HG03175 (cell line): Measurements from ENCODE around the gene TOX2.

Source experiments
- ATAC-seq: cut with Tn5 transposase; IDR thresholded peaks from one replicate; pipeline ENCODE4 v1.9.1; 2021; ENCODE audit warnings: mild to moderate bottlenecking, moderate library complexity; ENCODE audit not compliant: unreplicated experiment

The TOX2 gene

DNA sequence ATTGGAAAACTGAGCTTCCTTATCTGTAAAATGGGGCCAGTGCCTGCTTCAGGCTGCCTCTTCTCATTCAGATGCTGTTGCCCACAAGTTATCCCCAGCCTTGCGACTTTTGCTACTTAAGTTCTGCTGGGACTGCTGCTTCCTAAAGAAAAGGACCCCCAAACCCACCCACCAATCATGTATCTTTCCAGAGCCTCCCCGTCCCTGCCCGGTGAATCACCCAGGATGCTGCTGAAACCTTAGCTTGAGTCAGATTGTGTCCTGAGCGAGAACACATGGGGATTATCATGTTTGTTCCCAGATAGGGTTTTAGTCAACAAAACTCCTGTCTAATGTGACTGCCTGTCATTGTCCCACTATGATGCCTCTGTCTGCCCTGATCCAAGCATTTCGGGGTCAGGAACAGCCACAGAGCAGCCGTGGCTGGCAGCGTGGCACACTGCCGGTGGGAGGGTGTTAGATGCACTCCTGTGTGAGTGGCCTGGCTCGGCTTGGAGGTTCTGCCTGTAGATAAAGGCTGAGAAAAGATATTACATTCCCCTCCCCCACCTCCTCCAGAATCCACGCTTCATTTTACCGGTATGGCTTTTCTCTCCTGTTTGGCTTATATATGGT, 79.9 kb downstream of the TOX2 start:
- no peak for ATAC-seq

DNA sequence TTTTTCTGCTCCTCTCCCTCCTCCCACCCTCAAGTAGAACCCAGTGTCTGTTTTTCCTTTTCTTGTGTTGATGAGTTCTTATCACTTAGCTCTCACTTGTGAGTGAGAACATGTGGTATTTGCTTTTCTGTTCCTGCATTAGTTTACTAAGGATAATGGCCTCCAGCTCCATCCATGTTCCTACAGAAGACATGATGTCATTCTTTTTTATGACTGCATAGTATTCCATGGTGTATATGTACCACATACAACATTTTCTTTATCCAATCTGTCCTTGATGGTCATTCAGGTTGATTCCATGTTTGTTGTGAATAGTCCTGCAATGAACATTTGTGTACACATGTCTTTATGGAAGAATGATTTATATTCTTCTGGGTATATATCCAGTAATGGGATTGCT, 81.0 kb downstream of the TOX2 start:
- ATAC-seq, result no peak

GRCh38 chr20:43996240-43996930, 81.7 kb downstream of the TOX2 start:
- ATAC-seq, result no peak

GRCh38 chr20:43999848-44000247, 85.2 kb downstream of the TOX2 start:
- no peak for ATAC-seq

GRCh38 chr20:44001667-44002596, 87.3 kb downstream of the TOX2 start:
- no peak for ATAC-seq

GRCh38 chr20:44002861-44003260, 88.2 kb downstream of the TOX2 start:
- ATAC-seq, result no peak

GRCh38 chr20:44003609-44004008, 89.0 kb downstream of the TOX2 start:
- ATAC-seq, result no peak

- ATAC-seq, result no peak
Observed at GRCh38 chr20:44004306-44004915, 89.8 kb downstream of the TOX2 start.

DNA sequence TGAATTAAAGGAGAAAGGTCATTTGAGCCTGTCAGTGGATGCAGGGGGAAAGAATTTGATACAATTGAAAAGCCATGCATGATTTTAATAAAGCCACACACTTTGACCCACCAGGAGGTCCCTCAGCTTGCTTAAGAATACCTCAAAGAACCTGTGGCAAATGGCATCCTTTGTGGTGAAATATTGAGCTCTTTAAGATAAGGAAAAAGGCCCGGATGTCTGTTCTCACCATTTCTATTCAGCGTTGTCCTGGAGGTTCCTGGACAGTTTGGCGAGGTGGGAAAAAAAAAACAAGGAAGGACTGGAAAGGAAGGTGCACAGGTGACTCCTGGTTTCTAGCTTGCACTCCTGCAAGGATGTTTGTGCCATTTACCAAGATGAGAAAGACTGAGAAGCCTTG, 91.0 kb downstream of the TOX2 start:
- ATAC-seq, result no peak

DNA sequence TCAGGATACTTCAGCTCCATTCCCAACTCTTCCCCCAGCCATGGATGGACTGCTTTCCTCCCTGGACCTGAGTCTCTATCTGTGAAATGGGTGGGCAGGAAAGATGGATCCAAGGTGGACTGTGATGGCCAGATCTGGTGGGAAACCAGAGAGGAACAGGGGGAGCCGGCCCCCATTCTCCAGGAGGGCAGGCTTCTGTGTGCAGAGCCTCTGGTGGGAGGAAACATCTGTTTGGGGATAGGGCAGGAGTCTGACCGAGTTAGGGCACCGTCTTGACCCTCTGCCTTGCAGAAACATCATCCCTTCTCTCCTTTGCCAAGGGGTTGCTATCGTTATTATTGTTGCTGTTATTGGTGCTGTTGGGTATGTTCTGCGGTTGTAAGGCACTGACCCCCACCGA, 91.5 kb downstream of the TOX2 start:
- no peak for ATAC-seq

- ATAC-seq, result no peak
Observed at GRCh38 chr20:44006578-44006977, 91.9 kb downstream of the TOX2 start.

GRCh38 chr20:44008806-44009678, 94.4 kb downstream of the TOX2 start:
- ATAC-seq, result no peak

DNA sequence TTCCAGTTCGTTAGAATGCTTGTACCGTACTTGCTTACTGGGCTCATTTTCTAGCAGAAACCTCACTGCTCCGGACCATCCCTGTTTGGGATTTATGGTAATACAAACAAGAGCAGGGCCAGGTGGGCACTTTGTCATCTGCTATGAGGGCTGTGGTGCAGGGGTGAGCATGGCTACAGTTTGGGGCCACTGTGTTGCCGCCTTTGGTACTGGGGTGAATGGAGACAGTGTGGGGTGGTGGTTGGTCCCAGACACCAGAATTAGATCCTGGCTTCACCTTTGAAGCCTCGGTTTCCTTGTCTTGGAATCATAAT, 95.0 kb downstream of the TOX2 start:
- no peak for ATAC-seq

GRCh38 chr20:44010162-44010704, 95.6 kb downstream of the TOX2 start:
- no peak for ATAC-seq

- ATAC-seq, result no peak
Observed at GRCh38 chr20:44011251-44011940, 96.7 kb downstream of the TOX2 start.

GRCh38 chr20:44012466-44013226, 98.0 kb downstream of the TOX2 start:
- no peak for ATAC-seq

DNA sequence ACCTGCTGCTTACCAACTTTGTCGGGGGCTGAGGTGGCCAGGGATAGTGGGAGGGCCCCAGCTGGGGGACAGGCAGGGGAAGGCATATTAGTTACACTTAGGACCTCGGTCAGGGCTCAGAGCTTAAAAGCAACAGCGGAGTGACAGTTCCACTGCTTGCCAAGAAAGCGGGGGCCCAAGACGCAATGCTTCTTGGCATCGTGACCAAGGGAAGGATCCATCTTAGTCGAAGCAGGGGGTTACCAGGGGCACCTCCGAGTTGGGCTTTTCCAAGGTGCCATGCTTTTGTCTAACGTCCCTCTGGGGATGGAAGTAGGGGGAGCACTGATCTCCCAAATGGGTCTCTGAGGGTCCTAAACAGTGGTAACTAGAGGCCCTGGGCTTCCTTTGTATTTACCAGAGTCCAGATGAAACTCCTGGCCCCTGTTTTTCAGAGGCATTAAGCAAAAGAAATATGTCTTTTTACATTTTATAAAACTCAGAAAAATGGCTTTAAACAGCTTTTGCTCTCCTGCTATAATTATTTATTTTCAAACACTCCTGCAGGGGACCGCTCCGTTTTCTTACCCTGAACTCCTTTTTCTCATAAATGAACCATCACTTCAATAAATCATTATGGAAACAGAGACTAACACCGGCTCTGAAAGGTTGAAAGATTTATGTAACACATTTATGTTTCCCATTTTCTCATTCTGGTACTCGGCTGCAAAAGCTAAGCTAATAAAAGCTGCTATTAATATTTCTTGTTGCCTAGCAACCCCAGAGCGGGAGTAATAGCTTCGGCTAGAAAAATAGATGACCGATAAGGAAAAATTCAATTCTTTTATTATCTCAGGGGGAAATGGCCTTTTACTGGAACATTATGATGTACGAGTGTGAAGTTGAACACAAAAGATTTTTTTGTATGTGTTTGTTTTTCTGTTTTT, 100.4 kb downstream of the TOX2 start:
- no peak for ATAC-seq

GRCh38 chr20:44015733-44016103, 101.1 kb downstream of the TOX2 start:
- no peak for ATAC-seq
